K562 (cell line): Measurements from ENCODE around the gene CNBD2. TPM values are rescaled to one million over a fixed set of nuclear protein-coding genes. Genes with fewer than 3 reads are reported as not detected.
A peak's percentile ranks its signal among the peaks of the same experiment; 100 is the strongest.

Experiments
- ARID2 ChIP-seq: fragments of 450-650 bp; IDR thresholded peaks from 2 replicates; pipeline ENCODE4 v1.6.1; 2017; ENCODE audit warnings: antibody characterized with exemption, mild to moderate bottlenecking
- CTBP1 ChIP-seq: fragments of 450-650 bp; IDR thresholded peaks from 2 replicates; pipeline ENCODE4 v1.6.1; 2016; ENCODE audit warnings: borderline replicate concordance
- KLF16 ChIP-seq: IDR thresholded peaks from 2 replicates; pipeline ENCODE4 v1.6.1; 2016; ENCODE audit warnings: antibody characterized with exemption
- MAZ ChIP-seq, 2 experiments: fragments of 450-650 bp in 1 of 2; sonication (generic) in 1 of 2; formaldehyde crosslinking; IDR thresholded peaks in 1 of 2; conservative IDR thresholded peaks in 1 of 2; 2 replicates each; pipeline versions ENCODE4 v1.4.0 to v1.5.0; 2020; ENCODE audit warnings: mild to moderate bottlenecking in 1 of 2, missing genetic modification reagents in 1 of 2
- NBN ChIP-seq: fragments of 450-650 bp; IDR thresholded peaks from 2 replicates; pipeline ENCODE4 v1.6.1; 2016; ENCODE audit warnings: low read depth, mild to moderate bottlenecking
- RAD51 ChIP-seq: fragments of 450-650 bp; IDR thresholded peaks from 2 replicates; pipeline ENCODE4 v1.7.1; 2016; ENCODE audit warnings: low read depth, mild to moderate bottlenecking, borderline replicate concordance
- SMC3 ChIP-seq: conservative IDR thresholded peaks from 2 replicates; pipeline ENCODE4 v1.6.1; 2011; ENCODE audit warnings: low read depth, low read length, improper control_type of control experiment; ENCODE audit not compliant: insufficient read depth
- ZBTB7A ChIP-seq: IDR thresholded peaks from 2 replicates; pipeline ENCODE4 v1.6.1; 2011; ENCODE audit warnings: low read depth, mild to moderate bottlenecking, low read length, moderate library complexity, borderline replicate concordance; ENCODE audit not compliant: control insufficient read depth
- polyA plus RNA-seq, 8 experiments: library from polyadenylated mRNA; depleted of rRNA in 4 of 8; stranded (reverse) in 5 of 8; unstranded in 3 of 8; fragments of >200 nt; fragmentation: Nextera tagmentation in 2 of 8; fragmentation: Illumina TruSeq in 1 of 8; extraction: Ambion mirVana in 2 of 8; extraction: Trizol in 1 of 8; gene quantifications; 2 replicates each; pipeline versions ENCODE4 v1.2.1 to v1.2.3, GENCODE V29; 2011 to 2014; ENCODE audit warnings: inconsistent platforms in 1 of 8, missing spikeins in 1 of 8
- total RNA-seq, 7 experiments: library from RNA; depleted of rRNA in 6 of 7; stranded (reverse); fragments of >200 nt in 6 of 7; fragmentation: Illumina TruSeq in 2 of 7; extraction: Trizol in 2 of 7; gene quantifications; 2 replicates each; pipeline versions ENCODE4 v1.2.1 to v1.2.3, GENCODE V29; 2011 to 2021; ENCODE audit warnings: low replicate concordance in 1 of 7
- TF ChIP-seq, protein P1 (sequence below), 2 experiments: fragments of 450-650 bp; formaldehyde crosslinking in 1 of 2; IDR thresholded peaks; 2 replicates each; pipeline versions ENCODE4 v1.4.0 to v1.6.1; 2014 to 2020; ENCODE audit warnings: mild to moderate bottlenecking in 2 of 2, borderline replicate concordance in 1 of 2, low read depth in 1 of 2
- TF ChIP-seq, protein P2 (sequence below): sonication (generic); formaldehyde crosslinking; IDR thresholded peaks from 2 replicates; pipeline ENCODE4 v1.8.0; 2022; ENCODE audit warnings: mild to moderate bottlenecking, missing genetic modification reagents, borderline replicate concordance
- TF ChIP-seq, protein P3 (sequence below): fragments of 450-650 bp; IDR thresholded peaks from 2 replicates; pipeline ENCODE4 v1.6.1; 2016
- TF ChIP-seq, protein P4 (sequence below): fragments of 250-450 bp; sonication (Bioruptor Pico); IDR thresholded peaks from 2 replicates; pipeline ENCODE4 v1.6.1; 2021; ENCODE audit warnings: mild to moderate bottlenecking
- TF ChIP-seq, protein P5 (sequence below): fragments of 450-650 bp; formaldehyde crosslinking; IDR thresholded peaks from 2 replicates; pipeline ENCODE4 v1.4.0; 2020; ENCODE audit warnings: mild to moderate bottlenecking, moderate library complexity

The CNBD2 gene
- total and polyA plus RNA-seq, 9 of the 15 experiments (the other 6 are each of a cell fraction or from before 2014, with no cell fraction given), result 3.2 to 17.5 (median 5.3) TPM

DNA sequence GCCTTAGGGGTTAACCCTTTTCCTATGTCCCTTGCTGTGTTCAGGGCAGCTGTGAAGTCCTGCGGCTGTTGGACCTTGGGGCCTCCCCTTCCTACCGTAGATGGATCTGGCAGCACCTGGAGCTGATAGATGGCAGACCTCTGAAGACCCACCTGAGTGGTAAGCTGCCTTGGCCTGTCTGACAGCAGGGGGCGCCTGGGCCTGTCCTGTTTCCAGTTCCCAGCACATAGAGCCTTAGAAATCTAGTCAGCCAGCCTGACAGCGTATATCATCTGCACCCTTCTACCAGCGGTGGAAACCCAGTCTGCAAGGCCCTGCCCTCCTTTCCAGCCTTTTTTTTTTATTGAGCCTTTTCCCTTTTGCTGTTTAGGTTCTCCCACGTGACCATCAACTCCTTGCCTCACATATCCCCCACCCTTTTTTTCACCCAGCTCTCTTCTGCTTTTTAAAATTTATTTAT lies 26.6 kb downstream of the CNBD2 start (continued):
- TF ChIP-seq, protein P1, sequence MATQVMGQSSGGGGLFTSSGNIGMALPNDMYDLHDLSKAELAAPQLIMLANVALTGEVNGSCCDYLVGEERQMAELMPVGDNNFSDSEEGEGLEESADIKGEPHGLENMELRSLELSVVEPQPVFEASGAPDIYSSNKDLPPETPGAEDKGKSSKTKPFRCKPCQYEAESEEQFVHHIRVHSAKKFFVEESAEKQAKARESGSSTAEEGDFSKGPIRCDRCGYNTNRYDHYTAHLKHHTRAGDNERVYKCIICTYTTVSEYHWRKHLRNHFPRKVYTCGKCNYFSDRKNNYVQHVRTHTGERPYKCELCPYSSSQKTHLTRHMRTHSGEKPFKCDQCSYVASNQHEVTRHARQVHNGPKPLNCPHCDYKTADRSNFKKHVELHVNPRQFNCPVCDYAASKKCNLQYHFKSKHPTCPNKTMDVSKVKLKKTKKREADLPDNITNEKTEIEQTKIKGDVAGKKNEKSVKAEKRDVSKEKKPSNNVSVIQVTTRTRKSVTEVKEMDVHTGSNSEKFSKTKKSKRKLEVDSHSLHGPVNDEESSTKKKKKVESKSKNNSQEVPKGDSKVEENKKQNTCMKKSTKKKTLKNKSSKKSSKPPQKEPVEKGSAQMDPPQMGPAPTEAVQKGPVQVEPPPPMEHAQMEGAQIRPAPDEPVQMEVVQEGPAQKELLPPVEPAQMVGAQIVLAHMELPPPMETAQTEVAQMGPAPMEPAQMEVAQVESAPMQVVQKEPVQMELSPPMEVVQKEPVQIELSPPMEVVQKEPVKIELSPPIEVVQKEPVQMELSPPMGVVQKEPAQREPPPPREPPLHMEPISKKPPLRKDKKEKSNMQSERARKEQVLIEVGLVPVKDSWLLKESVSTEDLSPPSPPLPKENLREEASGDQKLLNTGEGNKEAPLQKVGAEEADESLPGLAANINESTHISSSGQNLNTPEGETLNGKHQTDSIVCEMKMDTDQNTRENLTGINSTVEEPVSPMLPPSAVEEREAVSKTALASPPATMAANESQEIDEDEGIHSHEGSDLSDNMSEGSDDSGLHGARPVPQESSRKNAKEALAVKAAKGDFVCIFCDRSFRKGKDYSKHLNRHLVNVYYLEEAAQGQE (IDR thresholded peaks at IDR 0.05; ENCODE audit: borderline replicate concordance), result peak; percentile 95
- TF ChIP-seq, protein P1 (CRISPR knock-in tag; IDR thresholded peaks at IDR 0.05; ENCODE audit: low read depth), result no peak
- TF ChIP-seq, protein P2, sequence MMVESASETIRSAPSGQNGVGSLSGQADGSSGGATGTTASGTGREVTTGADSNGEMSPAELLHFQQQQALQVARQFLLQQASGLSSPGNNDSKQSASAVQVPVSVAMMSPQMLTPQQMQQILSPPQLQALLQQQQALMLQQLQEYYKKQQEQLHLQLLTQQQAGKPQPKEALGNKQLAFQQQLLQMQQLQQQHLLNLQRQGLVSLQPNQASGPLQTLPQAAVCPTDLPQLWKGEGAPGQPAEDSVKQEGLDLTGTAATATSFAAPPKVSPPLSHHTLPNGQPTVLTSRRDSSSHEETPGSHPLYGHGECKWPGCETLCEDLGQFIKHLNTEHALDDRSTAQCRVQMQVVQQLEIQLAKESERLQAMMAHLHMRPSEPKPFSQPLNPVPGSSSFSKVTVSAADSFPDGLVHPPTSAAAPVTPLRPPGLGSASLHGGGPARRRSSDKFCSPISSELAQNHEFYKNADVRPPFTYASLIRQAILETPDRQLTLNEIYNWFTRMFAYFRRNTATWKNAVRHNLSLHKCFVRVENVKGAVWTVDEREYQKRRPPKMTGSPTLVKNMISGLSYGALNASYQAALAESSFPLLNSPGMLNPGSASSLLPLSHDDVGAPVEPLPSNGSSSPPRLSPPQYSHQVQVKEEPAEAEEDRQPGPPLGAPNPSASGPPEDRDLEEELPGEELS, result 0 out of 2 replicates have a peak, but pooled peaks have one; percentile 33
- TF ChIP-seq ARID2 (peak; percentile 68; the same call in 1 of the 2 replicates), KLF16 (0 out of 2 replicates have a peak, but pooled peaks have one; percentile 20), RAD51 (peak; percentile 68), ZBTB7A (peak; percentile 38; the same call in 1 of the 2 replicates), NBN (0 out of 2 replicates have a peak, but pooled peaks have one; percentile 48), MAZ (CRISPR knock-in tag; conservative IDR thresholded peaks at IDR 0.05 in 1 of 2, IDR thresholded peaks at IDR 0.05 in 1 of 2) (peak in 1 of 2 experiments; percentile 53; a peak in 2 of 4 replicates), SMC3 (peak; percentile 99), CTBP1 (peak; percentile 63)
- TF ChIP-seq, protein P3, sequence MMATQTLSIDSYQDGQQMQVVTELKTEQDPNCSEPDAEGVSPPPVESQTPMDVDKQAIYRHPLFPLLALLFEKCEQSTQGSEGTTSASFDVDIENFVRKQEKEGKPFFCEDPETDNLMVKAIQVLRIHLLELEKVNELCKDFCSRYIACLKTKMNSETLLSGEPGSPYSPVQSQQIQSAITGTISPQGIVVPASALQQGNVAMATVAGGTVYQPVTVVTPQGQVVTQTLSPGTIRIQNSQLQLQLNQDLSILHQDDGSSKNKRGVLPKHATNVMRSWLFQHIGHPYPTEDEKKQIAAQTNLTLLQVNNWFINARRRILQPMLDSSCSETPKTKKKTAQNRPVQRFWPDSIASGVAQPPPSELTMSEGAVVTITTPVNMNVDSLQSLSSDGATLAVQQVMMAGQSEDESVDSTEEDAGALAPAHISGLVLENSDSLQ, result peak; percentile 56; the same call in 1 of the 2 replicates
- TF ChIP-seq, protein P4, sequence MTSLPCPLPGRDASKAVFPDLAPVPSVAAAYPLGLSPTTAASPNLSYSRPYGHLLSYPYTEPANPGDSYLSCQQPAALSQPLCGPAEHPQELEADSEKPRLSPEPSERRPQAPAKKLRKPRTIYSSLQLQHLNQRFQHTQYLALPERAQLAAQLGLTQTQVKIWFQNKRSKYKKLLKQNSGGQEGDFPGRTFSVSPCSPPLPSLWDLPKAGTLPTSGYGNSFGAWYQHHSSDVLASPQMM (CRISPR knock-in tag), result no peak
- TF ChIP-seq, protein P5, sequence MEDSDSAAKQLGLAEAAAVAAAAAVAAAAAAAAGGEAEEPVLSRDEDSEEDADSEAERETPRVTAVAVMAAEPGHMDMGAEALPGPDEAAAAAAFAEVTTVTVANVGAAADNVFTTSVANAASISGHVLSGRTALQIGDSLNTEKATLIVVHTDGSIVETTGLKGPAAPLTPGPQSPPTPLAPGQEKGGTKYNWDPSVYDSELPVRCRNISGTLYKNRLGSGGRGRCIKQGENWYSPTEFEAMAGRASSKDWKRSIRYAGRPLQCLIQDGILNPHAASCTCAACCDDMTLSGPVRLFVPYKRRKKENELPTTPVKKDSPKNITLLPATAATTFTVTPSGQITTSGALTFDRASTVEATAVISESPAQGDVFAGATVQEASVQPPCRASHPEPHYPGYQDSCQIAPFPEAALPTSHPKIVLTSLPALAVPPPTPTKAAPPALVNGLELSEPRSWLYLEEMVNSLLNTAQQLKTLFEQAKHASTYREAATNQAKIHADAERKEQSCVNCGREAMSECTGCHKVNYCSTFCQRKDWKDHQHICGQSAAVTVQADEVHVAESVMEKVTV (CRISPR knock-in tag), result peak; percentile 85
